Fibroblast of lung (primary cell): ENCODE measurements around the gene ITCH.

ENCODE experiments used
- CTCF ChIP-seq, 2 donors: IDR thresholded peaks in 1 of 2; conservative IDR thresholded peaks in 1 of 2; 1 replicate in 1 of 2; 2 replicates in 1 of 2; pipeline ENCODE4 v1.5.1; 2011 to 2012; ENCODE audit warnings: low read length in 2 of 2, control low read depth in 1 of 2, inconsistent platforms in 1 of 2, low read depth in 1 of 2, mild to moderate bottlenecking in 1 of 2
- EZH2 ChIP-seq: IDR thresholded peaks from 2 replicates; pipeline ENCODE4 v1.5.1; 2012; ENCODE audit warnings: low read length, control low read depth, mild to moderate bottlenecking; ENCODE audit errors: missing control alignments

GRCh38 chr20:34322267-34323105 is 40.6 kb upstream of the ITCH start:
- TF ChIP-seq CTCF (conservative IDR thresholded peaks at IDR 0.05 in 1 of 2, IDR thresholded peaks at IDR 0.05 in 1 of 2; ENCODE audit: low read depth in 1 of 2, low read length in 2 of 2) = no peak
- no peak for TF ChIP-seq EZH2
